HCT116 (cell line): ENCODE results near the gene DYNC1I1. TPM values are rescaled to one million over a fixed set of nuclear protein-coding genes. Genes with fewer than 3 reads are reported as not detected.

Source experiments
- ATAC-seq: fragments of 200-7000 bp; cut with Tn5 transposase; 2 replicates; pipeline ENCODE4 v1.9.1; 2020; ENCODE audit warnings: mild to moderate bottlenecking, moderate library complexity
- BruUV-seq: library from RNA; stranded (reverse); fragments of 400-500 nt; replicated peaks from 2 replicates; lab custom pipeline; 2021; lab: Mats Ljungman, UMichigan
- CTCF ChIA-PET: fragments of 300-600 bp; sonication (Branson Sonifier 250); formaldehyde crosslinking; loops from one replicate; lab custom pipeline; 2021; ENCODE audit warnings: antibody characterized with exemption; lab: Charles Lee
- POLR2A ChIA-PET: fragments of 300-600, 350-600 bp; sonication (Branson Sonifier 250); formaldehyde crosslinking; loops from one replicate; lab custom pipeline; 2021; ENCODE audit warnings: antibody characterized with exemption; lab: Charles Lee
- RAD21 ChIA-PET, 2 experiments: fragments of 300-600 bp; sonication (Branson Sonifier 250); formaldehyde crosslinking; loops; one replicate each; lab custom pipeline; 2023; ENCODE audit warnings: low total read pairs in 2 of 2; ENCODE audit not compliant: uncharacterized antibody in 2 of 2, unreplicated experiment in 2 of 2, low non-redundant PET in 1 of 2; lab: Charles Lee
- DNase-seq: peaks from one replicate; pipeline ENCODE4 v3.0.0-alpha.2; 2010; ENCODE audit warnings: low read depth, low spot score
- H2AFZ ChIP-seq: fragments of 200-600 bp; shearing (Covaris generic), sonication (generic); 2 replicates; pipeline ENCODE4 v1.6.1; 2017; ENCODE audit warnings: low read depth, mixed run types, mixed read lengths, antibody characterized with exemption, low read length; ENCODE audit not compliant: poor library complexity, severe bottlenecking
- H3K27ac ChIP-seq: 2 replicates; pipeline ENCODE4 v1.5.1; 2012; ENCODE audit warnings: low read depth, low read length
- H3K27me3 ChIP-seq: fragments of 200-600 bp; sonication (generic); 2 replicates; pipeline ENCODE4 v1.6.1; 2016; ENCODE audit warnings: mixed run types, low read length, mixed read lengths; ENCODE audit not compliant: insufficient read depth
- H3K36me3 ChIP-seq, 2 experiments: fragments of 200-500 bp in 1 of 2; fragments of 200-600 bp in 1 of 2; sonication (Bioruptor generic) in 1 of 2; sonication (generic) in 1 of 2; 2 replicates each; pipeline versions ENCODE4 v1.5.1 to v1.6.1; 2014 to 2016; ENCODE audit warnings: low read length in 2 of 2, inconsistent platforms in 1 of 2, mixed read lengths in 1 of 2, mixed run types in 1 of 2; ENCODE audit not compliant: insufficient read depth in 2 of 2, control insufficient read depth in 1 of 2
- H3K4me1 ChIP-seq, 2 experiments: fragments of 200-600 bp in 1 of 2; sonication (generic) in 1 of 2; 2 replicates each; pipeline versions ENCODE4 v1.5.1 to v1.6.1; 2012 to 2017; ENCODE audit warnings: low read length in 2 of 2, inconsistent platforms in 1 of 2, mild to moderate bottlenecking in 1 of 2, mixed read lengths in 1 of 2, mixed run types in 1 of 2, moderate library complexity in 1 of 2; ENCODE audit not compliant: insufficient read depth in 2 of 2, control insufficient read depth in 1 of 2
- H3K4me2 ChIP-seq: fragments of 200-600 bp; sonication (generic); 2 replicates; pipeline ENCODE4 v1.6.1; 2017; ENCODE audit warnings: mixed run types, low read length, mixed read lengths
- H3K4me3 ChIP-seq, 2 experiments: fragments of 200-600 bp in 1 of 2; sonication (generic) in 1 of 2; replicated peaks in 1 of 2; 2 replicates each; pipeline ENCODE4 v1.5.1; 2011 to 2016; ENCODE audit warnings: low read length in 2 of 2, control low read depth in 1 of 2, low read depth in 1 of 2, mild to moderate bottlenecking in 1 of 2, mixed read lengths in 1 of 2, mixed run types in 1 of 2
- H3K79me2 ChIP-seq: fragments of 200-600 bp; sonication (generic); 2 replicates; pipeline ENCODE4 v1.6.1; 2017; ENCODE audit warnings: mild to moderate bottlenecking, mixed run types, low read length, moderate library complexity, mixed read lengths; ENCODE audit not compliant: insufficient read depth
- H3K9ac ChIP-seq: fragments of 200-600 bp; sonication (generic); 2 replicates; pipeline ENCODE4 v1.6.1; 2016; ENCODE audit warnings: low read length, mixed read lengths
- H3K9me2 ChIP-seq: fragments of 200-600 bp; sonication (generic), shearing (Covaris generic); 2 replicates; pipeline ENCODE4 v1.6.1; 2017; ENCODE audit warnings: mixed run types, mild to moderate bottlenecking, moderate library complexity; ENCODE audit not compliant: insufficient read depth
- H3K9me3 ChIP-seq, 2 experiments: fragments of 200-500 bp in 1 of 2; fragments of 200-600 bp in 1 of 2; sonication (Bioruptor generic) in 1 of 2; sonication (generic) in 1 of 2; 2 replicates each; pipeline ENCODE4 v1.6.1; 2014 to 2017; ENCODE audit warnings: low read length in 2 of 2, mixed read lengths in 2 of 2, inconsistent platforms in 1 of 2, low read depth in 1 of 2, mild to moderate bottlenecking in 1 of 2, mixed run types in 1 of 2, moderate library complexity in 1 of 2; ENCODE audit not compliant: control insufficient read depth in 1 of 2, insufficient read depth in 1 of 2
- H4K20me1 ChIP-seq: fragments of 200-600 bp; sonication (generic), shearing (Covaris generic); 2 replicates; pipeline ENCODE4 v1.6.1; 2017; ENCODE audit warnings: mixed run types, mild to moderate bottlenecking, moderate library complexity; ENCODE audit not compliant: insufficient read depth
- ELF1 ChIP-seq: IDR thresholded peaks from 2 replicates; pipeline ENCODE4 v1.6.1; 2012; ENCODE audit warnings: low read depth, borderline replicate concordance
- FOSL1 ChIP-seq: IDR thresholded peaks from 2 replicates; pipeline ENCODE4 v1.6.1; 2012; ENCODE audit warnings: low read depth
- SIN3A ChIP-seq: IDR thresholded peaks from 2 replicates; pipeline ENCODE4 v1.6.1; 2012; ENCODE audit warnings: low read depth
- TCF7L2 ChIP-seq: IDR thresholded peaks from 2 replicates; pipeline ENCODE4 v1.7.0; 2011; ENCODE audit warnings: borderline replicate concordance, inconsistent platforms; ENCODE audit not compliant: insufficient read depth, insufficient read length; ENCODE audit errors: extremely low read depth
- ZBTB33 ChIP-seq: IDR thresholded peaks from 2 replicates; pipeline ENCODE4 v1.6.1; 2011; ENCODE audit warnings: mild to moderate bottlenecking, low read length, moderate library complexity; ENCODE audit not compliant: insufficient replicate concordance; ENCODE audit errors: extremely low read depth
- intact Hi-C: fragments of 100-400 bp; cut with micrococcal nuclease; formaldehyde crosslinking; loops from 2 replicates; pipeline ENCODE4 v1.10.0; 2022
- total RNA-seq: library from RNA; stranded (reverse); gene quantifications from one replicate; pipeline ENCODE4 v1.2.1, GENCODE V29; 2021; ENCODE audit not compliant: unreplicated experiment

DYNC1I1 gene
- total RNA-seq, 1 experiment from 2014 or later: not detected

- ChIA-PET CTCF (interaction anchor here (1.3 kb wide), 1 partner anchor 953 kb away, joined by 5 read pairs; no protein-coding TSS in a partner anchor), POLR2A (no interaction called here), RAD21 (interaction anchor here (1.0 kb wide), 2 partner anchors 953 kb away, joined by 3 to 4 read pairs; no protein-coding TSS in a partner anchor)
- Histone ChIP-seq H4K20me1 (no peaks in the 10 kb centered on the region), H3K4me2 (no peak overlapping the region), H3K4me3 (no peak overlapping the region), H3K9me3 (no peaks in the 10 kb centered on the region), H3K27me3 (peaks cover 76% of the 10 kb centered on the region), H3K9ac (no peak overlapping the region), H3K27ac (no peak overlapping the region), H3K36me3 (no peaks in the 10 kb centered on the region), H2AFZ (no peak overlapping the region), H3K4me1 (0 out of 4 replicates have a peak, but pooled peaks cover 0 to 4% of the 10 kb centered on the region in 2 experiments), H3K9me2 (no peaks in the 10 kb centered on the region), H3K79me2 (no peaks in the 10 kb centered on the region)
- TF ChIP-seq TCF7L2 (no peak), ZBTB33 (no peak), SIN3A (no peak), ELF1 (no peak), FOSL1 (no peak)
- DNase-seq (no peak), ATAC-seq (no peak)
- intact Hi-C loops: loop anchor here (1.0 to 2.0 kb wide), 2 partner anchors 340 to 952 kb away; no protein-coding TSS in a partner anchor
- no TSS peak for BruUV-seq
These were observed 302.5 kb downstream of the DYNC1I1 start for GRCh38 chr7:96074871-96075270.
